Skin epidermis (tissue), 12 donors: ENCODE data around the gene MSL2.
"Not testable (repeated sequence)": the region's sequence is repeated elsewhere in the genome, so short reads cannot be mapped to it uniquely, and the experiment has no call there.

Source experiments
- H3K27ac ChIP-seq, 21 experiments: fragments of 200-600 bp; sonication (generic) in 11 of 21; one replicate each; pipeline ENCODE4 v1.5.0; 2020; ENCODE audit warnings: mild to moderate bottlenecking in 3 of 21, inconsistent platforms in 2 of 21, moderate library complexity in 2 of 21
- H3K4me3 ChIP-seq, 7 experiments: fragments of 200-600 bp; sonication (generic) in 2 of 7; one replicate each; pipeline ENCODE4 v1.5.0; 2020; ENCODE audit warnings: inconsistent platforms in 2 of 7, mild to moderate bottlenecking in 2 of 7, moderate library complexity in 1 of 7

The MSL2 gene

DNA sequence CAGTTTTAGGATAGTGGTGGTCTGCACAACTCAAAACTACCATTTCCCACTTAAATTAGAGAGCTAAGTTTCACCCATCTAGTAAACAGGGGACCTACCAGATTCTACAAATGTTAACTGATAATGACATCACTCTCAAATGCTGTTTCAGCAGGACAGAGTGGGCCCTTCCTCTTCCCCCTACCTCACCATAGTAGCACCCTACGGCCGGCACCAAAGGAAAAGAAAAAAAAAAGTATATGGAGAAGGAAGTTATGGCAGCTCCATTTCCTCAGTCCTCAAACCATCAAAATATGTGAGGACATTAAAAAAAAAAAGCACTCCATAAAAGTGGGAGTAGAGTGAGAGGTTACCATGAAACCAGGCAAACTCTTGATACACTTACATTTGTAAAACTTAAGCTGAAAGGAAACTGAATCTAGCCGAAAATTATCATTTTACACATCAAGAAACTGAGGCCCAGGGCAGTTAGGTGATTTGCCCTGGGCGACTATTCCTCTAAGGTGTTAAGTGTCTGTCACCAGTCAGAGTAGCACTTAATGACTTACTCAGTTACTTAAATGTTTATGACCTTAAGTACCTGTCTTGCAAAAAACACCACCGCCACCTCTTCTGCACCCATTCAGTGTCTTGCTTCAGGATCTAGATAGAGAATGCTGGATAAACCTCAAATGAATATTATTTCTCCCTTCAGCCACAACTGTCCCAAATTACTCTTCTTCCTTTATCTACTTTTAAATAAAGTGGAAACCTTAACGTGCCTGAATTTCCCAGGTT, 2.7 kb downstream of the MSL2 start:
- Histone ChIP-seq H3K4me3 (peak overlapping the region; percentile 54 to 92 (median 69)), H3K27ac (peak overlapping the region in 17 of 21 experiments; percentile 5 to 100 (median 99))

- peak overlapping the region in 13 of 21 experiments; percentile 14 to 100 (median 99) for H3K27ac ChIP-seq
These were observed 3.3 kb downstream of the MSL2 start for GRCh38 chr3:136192831-136193230.

DNA sequence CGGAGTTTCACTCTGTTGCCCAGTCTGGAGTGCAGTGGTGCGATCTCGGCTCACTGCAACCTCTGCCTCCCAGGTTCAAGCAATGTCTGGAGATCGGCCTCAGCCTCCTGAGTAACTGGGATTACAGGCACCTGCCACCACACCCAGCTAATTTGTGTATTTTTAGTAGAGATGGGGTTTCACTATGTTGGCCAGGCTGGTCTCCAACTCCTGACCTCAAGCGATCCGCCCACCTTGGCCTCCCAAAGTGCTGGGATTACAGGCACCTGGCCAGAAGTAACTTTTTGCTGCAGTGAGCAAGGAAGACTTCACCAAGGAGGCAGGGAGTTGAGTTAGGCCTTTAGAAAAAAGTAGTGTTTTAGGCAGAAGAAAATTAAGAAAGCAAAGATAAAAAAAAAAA, 3.9 kb downstream of the MSL2 start:
- peak overlapping the region in 5 of 7 experiments; percentile 8 to 92 (median 65) for H3K4me3 ChIP-seq
- peak overlapping the region in 8 of 21 experiments; percentile 14 to 45 (median 32) for H3K27ac ChIP-seq

More at GRCh38 chr3:136192831-136193230, 3.3 kb downstream of the MSL2 start:
- H3K4me3 ChIP-seq, result peak overlapping the region; percentile 54 to 92 (median 69)

- H3K27ac ChIP-seq, result no peak overlapping the region
- no peak overlapping the region for H3K4me3 ChIP-seq
These were observed 6.1 kb downstream of the MSL2 start for GRCh38 chr3:136189859-136190617.

- no peak overlapping the region for H3K4me3 ChIP-seq
- H3K27ac ChIP-seq, result no peak overlapping the region
These were observed 7.1 kb downstream of the MSL2 start for GRCh38 chr3:136189043-136189442.

GRCh38 chr3:136187868-136188267, 8.3 kb downstream of the MSL2 start:
- peak overlapping the region in 1 of 21 experiments; percentile 17 for H3K27ac ChIP-seq
- H3K4me3 ChIP-seq, result no peak overlapping the region

GRCh38 chr3:136186846-136187245, 9.3 kb downstream of the MSL2 start:
- no peak overlapping the region for H3K27ac ChIP-seq

GRCh38 chr3:136186344-136186743, 9.8 kb downstream of the MSL2 start:
- Histone ChIP-seq H3K27ac (no peak overlapping the region), H3K4me3 (no peak overlapping the region)

More at GRCh38 chr3:136186846-136187245, 9.3 kb downstream of the MSL2 start:
- no peak overlapping the region for H3K4me3 ChIP-seq

GRCh38 chr3:136184703-136185102, 11.4 kb downstream of the MSL2 start:
- Histone ChIP-seq H3K4me3 (no peak overlapping the region), H3K27ac (peak overlapping the region in 1 of 21 experiments; percentile 18)

DNA sequence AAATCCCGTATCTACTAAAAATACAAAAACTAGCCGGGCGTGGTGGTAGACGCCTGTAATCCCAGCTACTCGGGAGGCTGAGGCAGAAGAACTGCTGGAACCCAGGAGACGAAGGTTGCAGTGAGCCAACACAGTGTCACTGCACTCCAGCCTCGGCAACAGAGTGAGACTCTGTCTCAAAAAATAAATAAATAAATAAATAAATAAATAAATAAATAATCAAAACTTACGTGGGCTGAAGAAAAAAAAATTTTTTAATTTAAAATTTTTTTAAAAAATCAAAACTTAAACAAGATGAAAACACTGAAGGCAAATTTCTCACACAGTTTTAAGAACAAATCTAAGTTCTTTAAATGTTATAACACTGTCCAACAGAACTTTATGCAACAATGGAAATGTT, 14.4 kb downstream of the MSL2 start:
- Histone ChIP-seq H3K4me3 (no peak overlapping the region), H3K27ac (no peak overlapping the region)

GRCh38 chr3:136177876-136178275, 18.3 kb downstream of the MSL2 start:
- Histone ChIP-seq H3K4me3 (no peak overlapping the region), H3K27ac (no peak overlapping the region)

DNA sequence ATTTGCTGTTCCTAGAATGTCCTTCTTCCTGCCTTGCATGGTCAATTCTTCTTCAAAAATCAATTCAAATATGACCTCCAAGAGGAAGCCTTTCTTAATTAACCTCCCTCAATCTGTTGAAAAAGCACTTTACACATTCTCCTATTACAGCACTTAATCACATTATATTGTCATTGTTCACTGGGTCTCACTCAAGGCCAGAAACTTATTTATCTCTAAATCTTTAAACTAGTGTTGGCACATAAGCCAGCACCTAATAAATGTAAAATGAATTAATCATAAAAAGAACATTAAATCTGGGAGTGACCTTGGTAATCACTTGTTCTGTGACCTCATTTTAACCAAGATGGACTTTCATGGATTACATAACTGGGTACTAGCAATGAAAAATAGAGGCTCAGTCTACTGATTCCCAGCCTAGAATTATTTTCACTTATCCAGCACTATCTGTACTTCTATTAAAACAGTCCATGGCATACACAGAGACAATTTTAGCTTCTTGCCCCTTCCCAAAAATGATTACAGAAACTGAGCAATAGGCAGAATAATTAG, 22.1 kb downstream of the MSL2 start:
- no peak overlapping the region for H3K4me3 ChIP-seq
- H3K27ac ChIP-seq, result no peak overlapping the region

GRCh38 chr3:136171097-136171542, 25.0 kb downstream of the MSL2 start:
- Histone ChIP-seq H3K4me3 (no peak overlapping the region), H3K27ac (peak overlapping the region in 2 of 21 experiments; percentile 20 to 53)

DNA sequence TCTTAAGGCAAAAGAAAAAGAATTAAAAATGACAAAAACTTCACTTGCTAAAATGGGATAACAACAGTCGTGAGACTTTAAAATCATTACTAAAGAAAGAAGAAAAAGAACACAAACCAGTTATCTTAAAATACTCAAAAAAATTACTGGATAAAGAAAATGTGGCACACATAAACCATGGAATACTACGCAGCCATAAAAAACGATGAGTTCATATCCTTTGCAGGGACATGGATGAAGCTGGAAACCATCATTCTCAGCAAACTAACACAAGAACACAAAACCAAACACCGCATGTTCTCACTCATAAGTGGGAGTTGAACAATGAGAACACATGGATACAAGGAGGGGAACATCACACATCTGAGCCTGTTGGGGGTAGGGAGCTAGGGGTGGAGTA, 27.9 kb downstream of the MSL2 start:
- H3K27ac ChIP-seq, H3K4me3 ChIP-seq: not testable (repeated sequence)

- H3K27ac ChIP-seq, result no peak overlapping the region
- H3K4me3 ChIP-seq, result no peak overlapping the region
These were observed 29.6 kb downstream of the MSL2 start for GRCh38 chr3:136166507-136166906.

DNA sequence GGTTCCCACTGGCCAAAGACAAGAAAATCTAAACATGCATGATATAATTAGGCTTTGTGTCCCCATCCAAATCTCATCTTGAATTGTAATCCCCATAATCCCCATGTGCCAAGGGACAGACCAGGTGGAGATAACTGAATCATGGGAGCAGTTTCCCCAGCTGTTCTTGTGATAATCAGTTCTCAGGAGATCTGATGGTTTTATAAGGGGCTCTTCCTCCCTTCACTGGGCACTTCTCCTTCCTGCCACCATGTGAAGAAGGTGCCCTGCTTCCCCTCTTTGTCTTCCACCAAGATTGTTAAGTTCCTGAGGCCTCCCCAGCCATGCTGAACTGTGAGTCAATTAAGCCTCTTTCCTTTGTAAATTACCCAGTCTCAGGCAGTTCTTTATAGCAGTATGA, 32.5 kb downstream of the MSL2 start:
- not testable (repeated sequence) for H3K27ac ChIP-seq, H3K4me3 ChIP-seq

- no peak overlapping the region for H3K27ac ChIP-seq
- H3K4me3 ChIP-seq, result no peak overlapping the region
These were observed 33.8 kb downstream of the MSL2 start for GRCh38 chr3:136162322-136162721.

DNA sequence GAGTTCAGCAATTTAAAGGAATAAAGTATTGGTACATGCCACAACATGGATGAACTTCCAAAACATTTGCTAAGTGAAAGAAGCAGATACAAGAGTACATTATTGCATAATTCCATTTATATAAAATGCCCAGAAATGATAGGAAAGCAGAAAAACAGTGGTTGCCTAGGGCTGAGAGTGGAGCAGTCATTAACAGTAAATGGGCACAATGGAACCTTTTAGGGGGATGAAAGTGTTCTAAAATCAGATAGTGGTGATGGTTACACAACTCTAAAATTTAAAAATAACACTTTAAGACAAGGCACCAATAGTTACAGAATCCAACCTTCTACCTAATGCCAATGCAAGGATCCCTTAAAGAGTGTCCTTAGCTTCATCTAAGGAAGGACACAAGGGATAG, 34.6 kb downstream of the MSL2 start:
- Histone ChIP-seq H3K4me3 (no peak overlapping the region), H3K27ac (no peak overlapping the region)

- no peak overlapping the region for H3K27ac ChIP-seq
- no peak overlapping the region for H3K4me3 ChIP-seq
These were observed 43.2 kb downstream of the MSL2 start for GRCh38 chr3:136152963-136153362.

- no peak overlapping the region for H3K27ac ChIP-seq
- no peak overlapping the region for H3K4me3 ChIP-seq
These were observed 43.8 kb downstream of the MSL2 start for GRCh38 chr3:136152176-136152843.
